Heart right ventricle (tissue), 16 donors: Measurements from ENCODE around the gene KLHL14. TPM values are rescaled to one million over a fixed set of nuclear protein-coding genes. Genes with fewer than 3 reads are reported as not detected.

Source experiments
- ATAC-seq, 8 donors: fragments of 200-7000 bp; cut with Tn5 transposase; one replicate each; pipeline ENCODE4 v1.9.1; 2020; ENCODE audit warnings: mild to moderate bottlenecking in 8 of 8, moderate library complexity in 8 of 8, moderate number of reproducible peaks in 1 of 8
- DNase-seq, 2 donors: peaks; one replicate each; pipeline ENCODE4 v3.0.0-alpha.2; 2020
- H3K27ac ChIP-seq, 10 donors: fragments of 200-600 bp; sonication (generic) in 2 of 10; one replicate each; pipeline versions ENCODE4 v1.5.0 to v1.8.0; 2020 to 2022; ENCODE audit warnings: mild to moderate bottlenecking in 3 of 10
- H3K27me3 ChIP-seq, 7 donors: fragments of 200-600 bp; one replicate each; pipeline ENCODE4 v1.8.0; 2021 to 2022; ENCODE audit warnings: mild to moderate bottlenecking in 2 of 7
- H3K36me3 ChIP-seq, 9 donors: fragments of 200-600 bp; sonication (generic) in 1 of 9; one replicate each; pipeline versions ENCODE4 v1.5.0 to v1.8.0; 2020 to 2022; ENCODE audit warnings: mild to moderate bottlenecking in 2 of 9
- H3K4me1 ChIP-seq, 9 donors: fragments of 200-600 bp; sonication (generic) in 1 of 9; one replicate each; pipeline versions ENCODE4 v1.5.0 to v1.8.0; 2020 to 2022; ENCODE audit warnings: mild to moderate bottlenecking in 4 of 9
- H3K4me3 ChIP-seq, 10 donors: fragments of 200-600 bp; sonication (generic) in 2 of 10; one replicate each; pipeline versions ENCODE4 v1.5.0 to v1.8.0; 2020 to 2022; ENCODE audit warnings: mild to moderate bottlenecking in 7 of 10, moderate library complexity in 2 of 10
- H3K9me3 ChIP-seq, 11 donors: fragments of 200-600 bp in 10 of 11; sonication (generic) in 2 of 11; one replicate each; pipeline versions ENCODE4 v1.5.0 to v1.8.0; 2013 to 2022; ENCODE audit warnings: mild to moderate bottlenecking in 2 of 11, control low read depth in 1 of 11, moderate library complexity in 1 of 11
- WGBS, 2 donors: extraction: QIAGEN DNeasy Blood & Tissue Kit; methylation state at CpG; one replicate each; pipeline ENCODE4 v1.1.7; 2013; ENCODE audit warnings: inconsistent platforms in 1 of 2; 5-methylcytosine and 5-hydroxymethylcytosine counted together
- intact Hi-C, 10 donors: fragments of 100-400 bp; cut with DNase I; formaldehyde crosslinking; loops; one replicate each; pipeline versions ENCODE4 v1.11.1 to v1.14.2; 2022
- polyA plus RNA-seq, 2 donors: library from polyadenylated mRNA; stranded (reverse); fragments of 200-250 nt; gene quantifications; one replicate each; pipeline ENCODE4 v1.2.3, GENCODE V29; 2013
- total RNA-seq, 10 donors: library from RNA; stranded (reverse); fragmentation: NEBNext Ultra II Directional in 3 of 10; extraction: Animal tissue kit (Norgen Biotek cat#: 25700) in 3 of 10; gene quantifications; one replicate each; pipeline versions ENCODE4 v1.2.1 to v1.2.4, GENCODE V29; 2021 to 2023
- TF ChIP-seq, protein P1 (sequence below), 9 donors: fragments of 200-600 bp; sonication (generic) in 2 of 9; IDR thresholded peaks; one replicate each; pipeline versions ENCODE4 v1.5.0 to v1.8.0; 2021 to 2022; ENCODE audit warnings: antibody characterized with exemption in 9 of 9, mild to moderate bottlenecking in 5 of 9, moderate library complexity in 1 of 9
- donor health status: Arrhythmogenic right ventricular cardiomyopathy.
- donor health status: ischemic (EF 13 %, LVEDD 7.1; RV severe dilation, severe dysfunction).
- donor health status: healthy with polysubstance abuse.
- donor health status: DM: no; HTN: yes; CAD: no.
- donor health status: DM: no; HTN: no; CAD: no.
- donor health status: ischemic (EF 25% LVEDD 6.9; RV normal size, moderate dysfunction).
- donor health status: ischemic (EF 25% LVEDD 5.7; RV mildly dilated, moderate dysfunction).
- donor health status: healthy.
- donor health status: DM: yes; HTN: yes; CAD: no.
- donor health status: Ischemic cardiomyopathy.
- donor health status: ischemic (EF 35%, LVEDD 5.7; RV mildly dilated, moderate dysfunction).
- donor health status: nonischemic (EF 11% LVEDD 7.7; RV severe dilation, severe dysfunction).
- donor health status: DM: yes; HTN: yes; CAD: no.
- donor health status: PGD.
- donor health status: ischemic (EF 29% LVEDD 5.4; RV normal size, mild dysfunction).
- donor health status: nonischemic (EF 23%, LVEDD 6.1; RV moderate dilation, normal function).

The KLHL14 gene
- total and polyA plus RNA-seq, 12 donors: 0.04 to 0.28 (median 0.12) TPM; not detected in 5

DNA sequence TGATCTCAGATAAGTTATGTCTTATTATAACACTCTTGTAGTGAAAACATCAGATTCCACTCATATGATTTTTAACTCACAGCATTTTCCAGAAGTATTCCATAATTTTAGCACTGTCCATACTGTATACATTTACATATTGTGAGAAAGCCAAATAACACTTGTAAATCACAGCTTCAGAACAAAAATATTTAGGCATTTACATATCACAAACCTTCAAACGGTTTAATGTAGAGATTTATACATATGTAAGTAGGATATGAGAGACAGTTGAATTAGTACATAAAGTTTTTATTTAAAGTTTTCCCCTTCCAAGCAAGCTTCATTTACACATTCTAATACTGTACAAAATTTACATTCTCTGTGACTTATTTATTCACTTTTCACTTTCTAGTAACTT, 100.4 kb downstream of the KLHL14 start:
- intact Hi-C loops: no loop called here
- no peaks in the 10 kb centered on the region for H3K36me3 ChIP-seq
- TF ChIP-seq, protein P1, sequence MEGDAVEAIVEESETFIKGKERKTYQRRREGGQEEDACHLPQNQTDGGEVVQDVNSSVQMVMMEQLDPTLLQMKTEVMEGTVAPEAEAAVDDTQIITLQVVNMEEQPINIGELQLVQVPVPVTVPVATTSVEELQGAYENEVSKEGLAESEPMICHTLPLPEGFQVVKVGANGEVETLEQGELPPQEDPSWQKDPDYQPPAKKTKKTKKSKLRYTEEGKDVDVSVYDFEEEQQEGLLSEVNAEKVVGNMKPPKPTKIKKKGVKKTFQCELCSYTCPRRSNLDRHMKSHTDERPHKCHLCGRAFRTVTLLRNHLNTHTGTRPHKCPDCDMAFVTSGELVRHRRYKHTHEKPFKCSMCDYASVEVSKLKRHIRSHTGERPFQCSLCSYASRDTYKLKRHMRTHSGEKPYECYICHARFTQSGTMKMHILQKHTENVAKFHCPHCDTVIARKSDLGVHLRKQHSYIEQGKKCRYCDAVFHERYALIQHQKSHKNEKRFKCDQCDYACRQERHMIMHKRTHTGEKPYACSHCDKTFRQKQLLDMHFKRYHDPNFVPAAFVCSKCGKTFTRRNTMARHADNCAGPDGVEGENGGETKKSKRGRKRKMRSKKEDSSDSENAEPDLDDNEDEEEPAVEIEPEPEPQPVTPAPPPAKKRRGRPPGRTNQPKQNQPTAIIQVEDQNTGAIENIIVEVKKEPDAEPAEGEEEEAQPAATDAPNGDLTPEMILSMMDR (IDR thresholded peaks at IDR 0.05): no peak
- H3K27ac ChIP-seq: no peak overlapping the region
- no peaks in the 10 kb centered on the region for H3K4me1 ChIP-seq
- H3K4me3 ChIP-seq: no peak overlapping the region
- H3K27me3 ChIP-seq: peaks cover 0 to 4% (median 0%) of the 10 kb centered on the region in 7 donors
- ATAC-seq (no peak), DNase-seq (no peak)
- 57 to 76% methylated on average over 1 of the region's 1 CpG for WGBS, 2 donors
- H3K9me3 ChIP-seq: no peaks in the 10 kb centered on the region

DNA sequence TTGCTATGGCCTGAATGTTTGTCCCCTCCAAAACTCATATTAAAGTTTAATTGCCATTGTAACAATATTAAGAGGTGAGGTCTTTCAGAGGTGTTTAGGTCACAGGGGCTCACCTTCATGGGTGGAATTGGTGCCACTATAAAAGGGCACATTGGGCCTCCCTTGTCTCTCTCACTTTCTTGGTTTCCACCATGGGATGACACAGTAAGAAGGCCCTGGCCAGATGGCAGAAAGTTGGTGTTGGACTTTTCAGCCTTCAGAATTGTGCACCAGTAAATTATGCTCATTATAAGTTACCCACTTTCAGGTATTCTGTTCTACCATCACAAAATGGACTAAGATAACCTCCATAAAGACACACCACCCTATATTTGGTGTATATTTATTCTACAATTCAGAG, 102.1 kb downstream of the KLHL14 start:
- Histone ChIP-seq H3K27ac (no peak overlapping the region), H3K4me1 (no peaks in the 10 kb centered on the region), H3K4me3 (no peak overlapping the region), H3K9me3 (no peaks in the 10 kb centered on the region), H3K27me3 (no peaks in the 10 kb centered on the region), H3K36me3 (no peaks in the 10 kb centered on the region)
- TF ChIP-seq, protein P1 (IDR thresholded peaks at IDR 0.05): no peak
- intact Hi-C loops: no loop called here
- DNase-seq (no peak), ATAC-seq (no peak)

DNA sequence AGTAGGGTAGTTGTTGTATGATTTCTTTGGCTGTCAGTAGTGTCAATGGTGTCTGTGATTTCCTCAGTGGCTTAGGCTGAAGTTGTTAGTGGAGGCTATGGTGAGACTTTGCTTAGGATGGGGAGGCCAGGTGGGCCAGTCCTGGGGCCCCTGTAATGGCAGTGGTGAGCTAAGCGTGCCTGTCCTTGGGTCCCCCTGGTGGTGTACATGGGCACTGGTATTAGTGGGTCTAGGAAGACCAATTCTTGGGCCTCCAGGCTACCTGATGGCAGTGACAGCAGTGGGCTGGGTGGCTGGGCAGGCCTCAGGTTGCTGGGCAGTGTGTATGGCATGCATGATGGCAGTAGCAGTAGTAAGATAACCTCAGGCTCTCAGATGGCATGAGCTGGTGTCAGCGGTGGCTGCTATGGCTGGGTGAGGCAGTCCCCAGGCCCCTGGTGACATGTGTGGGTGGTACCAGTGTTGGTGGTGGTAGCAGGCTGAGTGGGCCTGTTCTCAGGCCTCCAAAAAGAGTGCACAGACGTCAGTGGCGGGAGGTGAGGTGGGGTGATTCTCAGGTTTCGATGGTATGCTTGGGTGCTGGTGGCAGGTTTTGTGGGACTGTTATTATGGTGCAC, 103.2 kb downstream of the KLHL14 start:
- ATAC-seq: no peak
- H3K27ac ChIP-seq: no peak overlapping the region
- no peaks in the 10 kb centered on the region for H3K36me3 ChIP-seq
- H3K4me1 ChIP-seq: no peaks in the 10 kb centered on the region
- intact Hi-C loops: no loop called here
- H3K27me3 ChIP-seq: no peaks in the 10 kb centered on the region
- no peak overlapping the region for H3K4me3 ChIP-seq
- TF ChIP-seq, protein P1 (IDR thresholded peaks at IDR 0.05): no peak
- H3K9me3 ChIP-seq: no peaks in the 10 kb centered on the region
- 73 to 88% methylated on average over 5 of the region's 5 CpGs for WGBS, 2 donors
- no peak for DNase-seq

DNA sequence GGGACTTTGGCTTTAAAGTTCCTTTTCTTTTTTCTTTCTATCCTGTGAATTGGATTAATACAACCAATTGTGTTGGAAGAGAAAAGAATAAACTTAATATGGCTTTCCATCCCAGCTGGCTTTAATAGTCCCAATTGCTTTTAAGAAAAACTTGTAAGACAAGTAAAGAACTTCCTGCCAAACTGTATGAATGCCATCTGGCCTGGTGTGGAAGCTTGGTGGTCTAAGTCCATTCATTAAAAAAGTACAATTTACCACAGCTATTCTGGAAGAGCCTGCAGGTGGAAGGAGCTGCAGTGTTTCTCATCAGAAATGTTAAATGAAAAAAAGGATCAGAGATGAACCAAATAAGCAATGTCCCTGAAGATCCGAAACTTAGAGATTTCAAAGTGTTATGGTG, 103.9 kb downstream of the KLHL14 start:
- no peaks in the 10 kb centered on the region for H3K4me1 ChIP-seq
- no peak overlapping the region for H3K27ac ChIP-seq
- TF ChIP-seq, protein P1 (IDR thresholded peaks at IDR 0.05): no peak
- H3K9me3 ChIP-seq: no peaks in the 10 kb centered on the region
- H3K4me3 ChIP-seq: no peak overlapping the region
- no peak for DNase-seq
- no peaks in the 10 kb centered on the region for H3K27me3 ChIP-seq
- WGBS, 2 donors: 87 to 94% methylated on average over 1 of the region's 1 CpG
- intact Hi-C loops: no loop called here
- no peak for ATAC-seq
- no peaks in the 10 kb centered on the region for H3K36me3 ChIP-seq
